H1 (cell line): ENCODE results near the gene MYO1D. TPM values are rescaled to one million over a fixed set of nuclear protein-coding genes. Genes with fewer than 3 reads are reported as not detected.
A peak's percentile ranks its signal among the peaks of the same experiment; 100 is the strongest.

Source experiments
- CTCF ChIA-PET: fragments of 300-600 bp; sonication (Branson Sonifier 250); formaldehyde crosslinking; loops from one replicate; lab custom pipeline; 2021; ENCODE audit not compliant: partially characterized antibody; lab: Charles Lee
- POLR2A ChIA-PET: fragments of 300-600 bp; sonication (Branson Sonifier 250); formaldehyde crosslinking; loops from one replicate; lab custom pipeline; 2021; ENCODE audit warnings: inconsistent platforms; ENCODE audit not compliant: partially characterized antibody; lab: Charles Lee
- DNase-seq, 2 experiments: peaks; one replicate each; pipeline versions ENCODE4 v3.0.0 to v3.0.0-alpha.2; 2010 to 2022; ENCODE audit warnings: low spot score in 2 of 2, low read depth in 1 of 2, mixed read lengths in 1 of 2
- FAIRE-seq: peaks from 2 replicates; lab custom pipeline; 2011; peaks lifted over from hg19 to GRCh38; lab: Jason Lieb, UNC
- H2AFZ ChIP-seq: 2 replicates; pipeline ENCODE4 v1.8.1; 2012; ENCODE audit warnings: low read length, inconsistent platforms
- H2AK5ac ChIP-seq: 2 replicates; pipeline ENCODE4 v1.6.1; 2013; ENCODE audit warnings: low read depth, low read length
- H2BK120ac ChIP-seq: replicated peaks from 2 replicates; pipeline ENCODE3; 2013; ENCODE audit warnings: low read depth, low read length, inconsistent platforms
- H2BK12ac ChIP-seq: 2 replicates; pipeline ENCODE4 v1.6.1; 2013; ENCODE audit warnings: low read depth, low read length
- H2BK15ac ChIP-seq: 2 replicates; pipeline ENCODE4 v1.6.1; 2013; ENCODE audit warnings: low read length
- H2BK20ac ChIP-seq: 2 replicates; pipeline ENCODE4 v1.6.1; 2013; ENCODE audit warnings: low read length
- H2BK5ac ChIP-seq: 2 replicates; pipeline ENCODE4 v1.6.1; 2013; ENCODE audit warnings: low read depth, low read length
- H3K14ac ChIP-seq: 2 replicates; pipeline ENCODE4 v1.6.1; 2013; ENCODE audit warnings: inconsistent platforms; ENCODE audit not compliant: insufficient read length
- H3K18ac ChIP-seq: 2 replicates; pipeline ENCODE4 v1.6.1; 2013; ENCODE audit warnings: low read length; ENCODE audit errors: extremely low read depth
- H3K23ac ChIP-seq: 2 replicates; pipeline ENCODE4 v1.6.1; 2013; ENCODE audit warnings: inconsistent platforms; ENCODE audit not compliant: insufficient read length
- H3K23me2 ChIP-seq: 2 replicates; pipeline ENCODE4 v1.6.1; 2013; ENCODE audit warnings: low read depth, low read length
- H3K27ac ChIP-seq: 2 replicates; pipeline ENCODE4 v1.6.1; 2011; ENCODE audit warnings: low read depth, low read length, inconsistent platforms
- H3K27me3 ChIP-seq, 4 experiments: replicated peaks in 1 of 4; 1 replicate in 1 of 4; 2 replicates in 3 of 4; pipeline versions ENCODE4 v1.6.1 to v1.8.1; 2011 to 2013; ENCODE audit warnings: low read length in 3 of 4, mild to moderate bottlenecking in 3 of 4, inconsistent platforms in 2 of 4, mixed read lengths in 2 of 4, moderate library complexity in 1 of 4; ENCODE audit not compliant: control insufficient read depth in 3 of 4, insufficient read depth in 3 of 4; ENCODE audit errors: extremely low read depth in 1 of 4
- H3K36me3 ChIP-seq, 4 experiments: 2 replicates each; pipeline versions ENCODE4 v1.6.1 to v1.8.1; 2011 to 2013; ENCODE audit warnings: mild to moderate bottlenecking in 4 of 4, low read length in 3 of 4, moderate library complexity in 2 of 4, control low read depth in 1 of 4, inconsistent platforms in 1 of 4; ENCODE audit not compliant: insufficient read depth in 4 of 4, control insufficient read depth in 2 of 4
- H3K4ac ChIP-seq: replicated peaks from 2 replicates; pipeline ENCODE3; 2013; ENCODE audit warnings: low read length, low read depth, mixed read lengths, inconsistent platforms; ENCODE audit not compliant: insufficient read length
- H3K4me1 ChIP-seq, 4 experiments: replicated peaks in 1 of 4; 1 replicate in 1 of 4; 2 replicates in 3 of 4; pipeline versions ENCODE4 v1.6.1 to v1.8.1; 2011 to 2013; ENCODE audit warnings: low read length in 3 of 4, inconsistent platforms in 2 of 4, mixed read lengths in 1 of 4; ENCODE audit not compliant: insufficient read depth in 4 of 4, control insufficient read depth in 3 of 4
- H3K4me2 ChIP-seq, 2 experiments: 2 replicates each; pipeline versions ENCODE4 v1.6.1 to v1.8.1; 2011 to 2013; ENCODE audit warnings: low read depth in 2 of 2, low read length in 2 of 2, control low read depth in 1 of 2, inconsistent platforms in 1 of 2, mild to moderate bottlenecking in 1 of 2; ENCODE audit not compliant: insufficient read depth in 1 of 2
- H3K4me3 ChIP-seq, 4 experiments: fragments of 200-600, 300-600 bp in 1 of 4; sonication (generic), shearing (Covaris generic), sonication (Bioruptor Twin) in 1 of 4; 2 replicates each; pipeline versions ENCODE4 v1.5.1 to v1.8.1; 2011 to 2016; ENCODE audit warnings: low read length in 4 of 4, low read depth in 3 of 4, control low read depth in 2 of 4, inconsistent platforms in 2 of 4, mild to moderate bottlenecking in 2 of 4, mixed read lengths in 1 of 4, moderate library complexity in 1 of 4; ENCODE audit not compliant: insufficient read depth in 2 of 4; ENCODE audit errors: extremely low read depth in 1 of 4
- H3K56ac ChIP-seq: replicated peaks from 2 replicates; pipeline ENCODE3; 2013; ENCODE audit warnings: low read depth, mild to moderate bottlenecking, mixed read lengths, low read length, inconsistent platforms; ENCODE audit not compliant: insufficient read length
- H3K79me1 ChIP-seq: 2 replicates; pipeline ENCODE4 v1.6.1; 2013; ENCODE audit warnings: low read depth, low read length, control low read depth
- H3K79me2 ChIP-seq, 2 experiments: 2 replicates each; pipeline versions ENCODE4 v1.6.1 to v1.8.1; 2012 to 2013; ENCODE audit warnings: low read length in 2 of 2, mild to moderate bottlenecking in 2 of 2, inconsistent platforms in 1 of 2; ENCODE audit not compliant: insufficient read depth in 2 of 2, control insufficient read depth in 1 of 2
- H3K9ac ChIP-seq, 4 experiments: replicated peaks in 1 of 4; 1 replicate in 1 of 4; 2 replicates in 3 of 4; pipeline versions ENCODE4 v1.6.1 to v1.8.1; 2011 to 2013; ENCODE audit warnings: low read depth in 3 of 4, low read length in 3 of 4, control low read depth in 2 of 4, mild to moderate bottlenecking in 2 of 4, moderate library complexity in 2 of 4, inconsistent platforms in 1 of 4; ENCODE audit errors: extremely low read depth in 1 of 4
- H3K9me3 ChIP-seq, 2 experiments: 2 replicates each; pipeline versions ENCODE4 v1.6.1 to v1.8.1; 2012 to 2013; ENCODE audit warnings: mild to moderate bottlenecking in 2 of 2, moderate library complexity in 2 of 2, control low read depth in 1 of 2, inconsistent platforms in 1 of 2, low read depth in 1 of 2, low read length in 1 of 2, mixed read lengths in 1 of 2; ENCODE audit not compliant: insufficient read depth in 2 of 2
- H4K20me1 ChIP-seq, 2 experiments: replicated peaks in 1 of 2; 2 replicates each; pipeline versions ENCODE3 to v1.8.1; 2011 to 2013; ENCODE audit warnings: inconsistent platforms in 2 of 2, low read length in 2 of 2, mild to moderate bottlenecking in 1 of 2; ENCODE audit not compliant: insufficient read depth in 2 of 2, control insufficient read depth in 1 of 2
- H4K5ac ChIP-seq: 2 replicates; pipeline ENCODE4 v1.6.1; 2013; ENCODE audit warnings: low read length, low read depth, mixed read lengths, inconsistent platforms; ENCODE audit not compliant: insufficient read length
- H4K8ac ChIP-seq: 2 replicates; pipeline ENCODE4 v1.8.0; 2013; ENCODE audit warnings: mild to moderate bottlenecking, moderate library complexity, low read length, inconsistent platforms; ENCODE audit not compliant: insufficient read depth; ENCODE audit errors: extremely low read depth
- H4K91ac ChIP-seq: replicated peaks from 2 replicates; pipeline ENCODE3; 2013; ENCODE audit warnings: low read length, mixed read lengths, inconsistent platforms; ENCODE audit not compliant: insufficient read length
- BACH1 ChIP-seq: IDR thresholded peaks from 2 replicates; pipeline ENCODE4 v1.6.1; 2012; ENCODE audit warnings: low read length, improper control_type of control experiment
- PHF8 ChIP-seq: fragments of 200-600 bp; sonication (generic); conservative IDR thresholded peaks from 2 replicates; pipeline ENCODE4 v1.7.1; 2012; ENCODE audit warnings: low read depth, mild to moderate bottlenecking, inconsistent platforms, low read length, moderate library complexity
- POLR2A ChIP-seq, 2 experiments: IDR thresholded peaks; 1 replicate in 1 of 2; 2 replicates in 1 of 2; pipeline ENCODE4 v1.6.1; 2011; ENCODE audit warnings: low read depth in 2 of 2, low read length in 2 of 2, mild to moderate bottlenecking in 2 of 2; ENCODE audit errors: control extremely low read depth in 1 of 2
- RFX5 ChIP-seq: IDR thresholded peaks from 2 replicates; pipeline ENCODE4 v1.6.1; 2011; ENCODE audit warnings: low read depth, low read length, improper control_type of control experiment, borderline replicate concordance
- SIX5 ChIP-seq: IDR thresholded peaks from 2 replicates; pipeline ENCODE4 v1.6.1; 2011; ENCODE audit warnings: mild to moderate bottlenecking, low read depth, low read length
- TAF1 ChIP-seq: IDR thresholded peaks from 2 replicates; pipeline ENCODE4 v1.6.1; 2011; ENCODE audit warnings: mild to moderate bottlenecking, low read depth, low read length
- TCF12 ChIP-seq: IDR thresholded peaks from 2 replicates; pipeline ENCODE4 v1.6.1; 2011; ENCODE audit warnings: low read depth, mild to moderate bottlenecking, low read length
- YY1 ChIP-seq: IDR thresholded peaks from 2 replicates; pipeline ENCODE4 v1.6.1; 2011; ENCODE audit warnings: low read depth, mild to moderate bottlenecking, low read length
- ZNF274 ChIP-seq: IDR thresholded peaks from 2 replicates; pipeline ENCODE4 v1.7.0; 2012; ENCODE audit warnings: low read length, borderline replicate concordance; ENCODE audit errors: extremely low read depth
- WGBS, 2 experiments: shearing (Covaris generic) in 1 of 2; methylation state at CpG; one replicate each; pipeline versions ENCODE4 v1.1.6 to v1.1.7; 2013 to 2015; ENCODE audit warnings: low lambda C conversion rate in 2 of 2, mixed read lengths in 2 of 2, inconsistent platforms in 1 of 2, low coverage in 1 of 2, missing lambda C conversion rate in 1 of 2; ENCODE audit not compliant: insufficient replicate concordance in 2 of 2, insufficient coverage in 1 of 2, insufficient read length in 1 of 2; ENCODE audit errors: extremely low coverage in 1 of 2, missing lambda C conversion rate in 1 of 2; 5-methylcytosine and 5-hydroxymethylcytosine counted together
- polyA plus RNA-seq, 7 experiments: library from polyadenylated mRNA; depleted of rRNA in 3 of 7; stranded (reverse) in 5 of 7; unstranded in 2 of 7; fragments of >200 nt in 5 of 7; fragments of 200-250 nt in 2 of 7; gene quantifications; 1 replicate in 5 of 7; 2 replicates in 1 of 7; 4 replicates in 1 of 7; pipeline versions ENCODE4 v1.2.1 to v1.2.3, GENCODE V29; 2011 to 2013; ENCODE audit warnings: missing spikeins in 2 of 7, mixed read lengths in 2 of 7
- total RNA-seq: library from RNA; stranded (reverse); fragmentation: NEBNext Ultra II Directional; extraction: Animal tissue kit (Norgen Biotek cat#: 25700); gene quantifications from 2 replicates; pipeline ENCODE4 v1.2.1, GENCODE V29; 2021
- TF ChIP-seq, protein P1 (sequence below): IDR thresholded peaks from 2 replicates; pipeline ENCODE4 v1.6.1; 2011; ENCODE audit warnings: low read length, improper control_type of control experiment

MYO1D gene
- total and polyA plus RNA-seq, 2 of the 8 experiments (the other 6 are each of a cell fraction or from before 2014, with no cell fraction given) = 6.5 to 25.4 TPM

DNA sequence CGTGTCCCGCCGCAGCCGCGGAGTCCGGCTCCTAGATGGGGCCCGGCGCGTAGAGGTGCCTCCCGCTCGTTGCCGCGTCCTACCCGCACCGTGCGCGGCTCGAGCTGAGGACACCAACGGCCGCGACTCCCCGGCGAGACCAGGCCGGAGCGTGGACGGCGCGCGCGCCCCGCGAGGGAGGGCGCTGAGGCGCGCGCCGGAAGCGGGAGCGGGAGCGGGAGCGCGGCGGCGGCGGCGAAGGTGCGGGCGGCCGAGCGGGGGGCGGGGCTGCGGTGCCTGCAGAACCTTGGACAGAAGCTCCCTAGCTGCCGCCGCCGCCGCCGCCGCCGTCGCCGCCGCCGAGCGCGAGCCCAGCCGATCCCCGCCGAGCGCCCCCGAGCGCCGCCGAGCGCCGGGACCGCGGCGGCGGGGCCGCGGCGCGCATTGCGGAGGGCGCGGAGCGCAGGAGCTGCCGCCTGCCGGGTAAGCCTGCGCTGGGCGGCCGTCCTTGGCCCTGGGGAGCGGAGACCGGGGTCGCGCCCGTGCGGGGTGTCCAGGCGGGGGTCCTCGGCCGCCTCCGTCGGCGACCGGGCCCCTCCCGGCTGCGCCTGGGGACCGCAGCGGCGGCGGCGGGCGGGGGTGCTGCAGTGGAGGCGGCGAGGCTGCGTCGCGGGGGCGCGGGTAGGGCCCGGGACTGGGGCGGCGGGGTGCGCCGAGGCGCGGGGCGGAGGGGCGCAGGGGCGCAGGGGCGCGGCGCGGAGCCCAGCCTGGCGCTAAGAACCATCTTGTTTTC lies 390.0 kb downstream of the MYO1D start, which contains the start of gene CDK5R1:
Gene CDK5R1, plus strand, starts transcription at position 293 of the 772 bp plus-strand sequence. CDS start 628 bp downstream, outside the sequence.
- Histone ChIP-seq H3K4me2 (peak within 1 kb of the TSS; percentile 91 to 93), H3K9me3 (no peaks in the 10 kb centered on the region), H3K9ac (peak within 1 kb of the TSS; percentile 52 to 86 (median 67); a peak in 6 of 7 replicates), H2AK5ac (no peak within 1 kb of the TSS), H2BK120ac (no peak within 1 kb of the TSS), H3K56ac (no peak within 1 kb of the TSS), H3K27ac (peak within 1 kb of the TSS; percentile 48; the same call in 1 of the 2 replicates), H2BK5ac (peak within 1 kb of the TSS; percentile 15; the same call in 1 of the 2 replicates), H3K23me2 (peaks cover 8% of the 10 kb centered on the region), H3K36me3 (peaks cover 2 to 14% (median 4%) of the 10 kb centered on the region in 4 experiments; a peak in 5 of 8 replicates), H4K8ac (peak within 1 kb of the TSS; percentile 57; the same call in 1 of the 2 replicates), H4K20me1 (peaks cover 3 to 16% of the 10 kb centered on the region in 2 experiments), H3K27me3 (no peaks in the 10 kb centered on the region; a peak in 2 of 7 replicates), H3K14ac (no peak within 1 kb of the TSS), H3K79me2 (peaks cover 0 to 27% of the 10 kb centered on the region in 2 experiments; a peak in 2 of 4 replicates), H3K4me1 (peaks cover 10 to 45% (median 25%) of the 10 kb centered on the region in 4 experiments), H3K4me3 (peak within 1 kb of the TSS; percentile 51 to 74 (median 62)), H3K18ac (peak within 1 kb of the TSS; percentile 85), H3K4ac (peak within 1 kb of the TSS; percentile 13), H3K79me1 (peaks cover 12% of the 10 kb centered on the region), H4K5ac (peak within 1 kb of the TSS; percentile 61), H2BK15ac (no peak within 1 kb of the TSS), H2BK20ac (no peak within 1 kb of the TSS), H2AFZ (peak within 1 kb of the TSS; percentile 1; the same call in 1 of the 2 replicates), H2BK12ac (peak within 1 kb of the TSS; percentile 6; the same call in 1 of the 2 replicates), H4K91ac (peak within 1 kb of the TSS; percentile 81), H3K23ac (peak within 1 kb of the TSS; percentile 18)
- 2% methylated on average over 18 of the region's 135 CpGs; no CpG with 5 or more reads in 1 of the 2 experiments for WGBS, 2 experiments
- ChIA-PET CTCF (interaction anchor here (1.5 to 9.6 kb wide), 5 partner anchors 9 to 262 kb away, joined by 3 to 71 read pairs (median 7); no protein-coding TSS in a partner anchor), POLR2A (interaction anchor here (0.8 to 5.4 kb wide), 12 partner anchors 8 to 136 kb away, joined by 3 to 35 read pairs (median 5); partner anchors contain the start of gene PSMD11)
- FAIRE-seq (no peak), DNase-seq (peak in 1 of 2 experiments; percentile 87)
- TF ChIP-seq PHF8 (peak; percentile 66), SIX5 (no peak), BACH1 (no peak), TAF1 (0 out of 2 replicates have a peak, but pooled peaks have one; percentile 8), TCF12 (no peak), RFX5 (no peak), POLR2A (IDR thresholded peaks at IDR 0.05; ENCODE audit: control extremely low read depth in 1 of 2, low read depth in 2 of 2, low read length in 2 of 2) (0 out of 3 replicates have a peak, but pooled peaks of 1 of the 2 experiments have one; percentile 31), ZNF274 (no peak), YY1 (no peak)
- TF ChIP-seq, protein P1, sequence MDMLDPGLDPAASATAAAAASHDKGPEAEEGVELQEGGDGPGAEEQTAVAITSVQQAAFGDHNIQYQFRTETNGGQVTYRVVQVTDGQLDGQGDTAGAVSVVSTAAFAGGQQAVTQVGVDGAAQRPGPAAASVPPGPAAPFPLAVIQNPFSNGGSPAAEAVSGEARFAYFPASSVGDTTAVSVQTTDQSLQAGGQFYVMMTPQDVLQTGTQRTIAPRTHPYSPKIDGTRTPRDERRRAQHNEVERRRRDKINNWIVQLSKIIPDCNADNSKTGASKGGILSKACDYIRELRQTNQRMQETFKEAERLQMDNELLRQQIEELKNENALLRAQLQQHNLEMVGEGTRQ = no peak
